Suprapubic skin (tissue), 4 donors: ENCODE data around the gene GABRR1. TPM values are rescaled to one million over a fixed set of nuclear protein-coding genes. Genes with fewer than 3 reads are reported as not detected.
"Not testable (repeated sequence)": the region's sequence is repeated elsewhere in the genome, so short reads cannot be mapped to it uniquely, and the experiment has no call there.

Source experiments
- DNase-seq, 2 donors: peaks; one replicate each; pipeline ENCODE4 v3.0.0-alpha.2; 2019; ENCODE audit warnings: low spot score in 2 of 2
- H3K27ac ChIP-seq: fragments of 200-600 bp; sonication (generic); one replicate; pipeline ENCODE4 v1.5.1; 2019
- H3K27me3 ChIP-seq: fragments of 200-600 bp; sonication (generic); one replicate; pipeline ENCODE4 v1.5.1; 2019
- H3K36me3 ChIP-seq: fragments of 200-600 bp; sonication (generic); one replicate; pipeline ENCODE4 v1.5.1; 2019
- H3K4me1 ChIP-seq: fragments of 200-600 bp; sonication (generic); one replicate; pipeline ENCODE4 v1.5.1; 2019
- H3K4me3 ChIP-seq: fragments of 200-600 bp; sonication (generic); one replicate; pipeline ENCODE4 v1.5.1; 2019; ENCODE audit warnings: mild to moderate bottlenecking
- H3K9me3 ChIP-seq: fragments of 200-600 bp; sonication (generic); one replicate; pipeline ENCODE4 v1.5.1; 2019
- CTCF ChIP-seq, 2 donors: fragments of 200-600 bp in 1 of 2; fragments of 450-650 bp in 1 of 2; sonication (generic) in 1 of 2; IDR thresholded peaks; one replicate each; pipeline ENCODE4 v1.5.1; 2016 to 2019; ENCODE audit warnings: antibody characterized with exemption in 2 of 2, mild to moderate bottlenecking in 1 of 2, moderate library complexity in 1 of 2
- EP300 ChIP-seq: sonication (generic); formaldehyde crosslinking; IDR thresholded peaks from one replicate; pipeline ENCODE4 v1.6.1; 2017; ENCODE audit warnings: antibody characterized with exemption
- POLR2A ChIP-seq, 2 donors: fragments of 450-650 bp; IDR thresholded peaks; one replicate each; pipeline ENCODE4 v1.6.1; 2017; ENCODE audit warnings: antibody characterized with exemption in 2 of 2, mild to moderate bottlenecking in 2 of 2, moderate library complexity in 2 of 2
- POLR2AphosphoS5 ChIP-seq, 3 donors: sonication (generic); formaldehyde crosslinking; IDR thresholded peaks; one replicate each; pipeline ENCODE4 v1.6.1; 2017; ENCODE audit warnings: antibody characterized with exemption in 3 of 3
- WGBS: methylation state at CpG from one replicate; pipeline ENCODE4 v1.1.5; 2018; 5-methylcytosine and 5-hydroxymethylcytosine counted together
- total RNA-seq, 4 donors: library from RNA; depleted of rRNA; stranded (reverse); fragments of >200 nt; gene quantifications; one replicate each; pipeline ENCODE4 v1.1.0, GENCODE V29; 2016

Gene GABRR1
- total RNA-seq, 4 donors from 2014 or later: 0.48 to 0.52 TPM; not detected in 2

- Histone ChIP-seq H3K4me3 (no peak overlapping the region), H3K4me1 (peaks cover 9% of the 10 kb centered on the region), H3K27ac (no peak overlapping the region), H3K36me3 (no peaks in the 10 kb centered on the region), H3K27me3 (no peaks in the 10 kb centered on the region), H3K9me3 (no peaks in the 10 kb centered on the region)
- DNase-seq: no peak
- 75% methylated on average over 3 of the region's 3 CpGs for WGBS
- no peak for TF ChIP-seq EP300
- TF ChIP-seq POLR2AphosphoS5 (IDR thresholded peaks at IDR 0.05): no peak
- TF ChIP-seq CTCF (IDR thresholded peaks at IDR 0.05): no peak
- TF ChIP-seq POLR2A (IDR thresholded peaks at IDR 0.05): no peak
Measured at GRCh38 chr6:89239338-89239737, 22.2 kb upstream of the GABRR1 start.

- DNase-seq: no peak
- no peak overlapping the region for H3K4me3 ChIP-seq
- H3K9me3 ChIP-seq: no peaks in the 10 kb centered on the region
- no peak for TF ChIP-seq CTCF (IDR thresholded peaks at IDR 0.05)
- TF ChIP-seq POLR2AphosphoS5 (IDR thresholded peaks at IDR 0.05): no peak
- no peak for TF ChIP-seq POLR2A (IDR thresholded peaks at IDR 0.05)
- no peak for TF ChIP-seq EP300
- H3K27ac ChIP-seq: no peak overlapping the region
- no peaks in the 10 kb centered on the region for H3K27me3 ChIP-seq
- H3K4me1 ChIP-seq: peaks cover under 1% of the 10 kb centered on the region
- no peaks in the 10 kb centered on the region for H3K36me3 ChIP-seq
Measured at GRCh38 chr6:89237158-89237557, 20.0 kb upstream of the GABRR1 start.

GRCh38 chr6:89233605-89234004 lies 16.4 kb upstream of the GABRR1 start:
- not testable (repeated sequence) for H3K27me3 ChIP-seq, H3K4me1 ChIP-seq, H3K4me3 ChIP-seq, DNase-seq, H3K27ac ChIP-seq, H3K9me3 ChIP-seq, H3K36me3 ChIP-seq
- WGBS: 92% methylated on average over 11 of the region's 15 CpGs

- H3K9me3 ChIP-seq: no peaks in the 10 kb centered on the region
- H3K27me3 ChIP-seq: no peaks in the 10 kb centered on the region
- TF ChIP-seq CTCF (IDR thresholded peaks at IDR 0.05): no peak
- DNase-seq: no peak
- H3K27ac ChIP-seq: no peak overlapping the region
- no peak overlapping the region for H3K4me3 ChIP-seq
- 64% methylated on average over 4 of the region's 4 CpGs for WGBS
- no peaks in the 10 kb centered on the region for H3K4me1 ChIP-seq
- H3K36me3 ChIP-seq: no peaks in the 10 kb centered on the region
Measured at GRCh38 chr6:89222712-89223039, 5.5 kb upstream of the GABRR1 start.

- no peak overlapping the region for H3K27ac ChIP-seq
- no peak overlapping the region for H3K4me3 ChIP-seq
- H3K27me3 ChIP-seq: no peaks in the 10 kb centered on the region
- no peaks in the 10 kb centered on the region for H3K9me3 ChIP-seq
- no peak for DNase-seq
- H3K4me1 ChIP-seq: no peaks in the 10 kb centered on the region
- 37% methylated on average over 7 of the region's 7 CpGs for WGBS
- no peaks in the 10 kb centered on the region for H3K36me3 ChIP-seq
- TF ChIP-seq POLR2AphosphoS5 (IDR thresholded peaks at IDR 0.05): no peak
- no peak for TF ChIP-seq EP300
- TF ChIP-seq POLR2A (IDR thresholded peaks at IDR 0.05): no peak
- no peak for TF ChIP-seq CTCF (IDR thresholded peaks at IDR 0.05)
Measured at GRCh38 chr6:89221971-89222711, 5.0 kb upstream of the GABRR1 start.

GRCh38 chr6:89221129-89221528 lies 4.0 kb upstream of the GABRR1 start:
- no peak for DNase-seq
- TF ChIP-seq EP300 (no peak), POLR2A (IDR thresholded peaks at IDR 0.05) (no peak), POLR2AphosphoS5 (IDR thresholded peaks at IDR 0.05) (no peak), CTCF (IDR thresholded peaks at IDR 0.05) (no peak)
- H3K27me3 ChIP-seq: no peaks in the 10 kb centered on the region
- no peaks in the 10 kb centered on the region for H3K9me3 ChIP-seq
- no peaks in the 10 kb centered on the region for H3K36me3 ChIP-seq
- 88% methylated on average over 3 of the region's 3 CpGs for WGBS
- no peak overlapping the region for H3K4me3 ChIP-seq
- no peak overlapping the region for H3K27ac ChIP-seq
- H3K4me1 ChIP-seq: no peaks in the 10 kb centered on the region
